ENCODE data around the gene BCAN. TPM values are rescaled to one million over a fixed set of nuclear protein-coding genes. Genes with fewer than 3 reads are reported as not detected.

BCAN gene
- total RNA-seq, 1 donor from 2014 or later = 2.0 TPM

DNA sequence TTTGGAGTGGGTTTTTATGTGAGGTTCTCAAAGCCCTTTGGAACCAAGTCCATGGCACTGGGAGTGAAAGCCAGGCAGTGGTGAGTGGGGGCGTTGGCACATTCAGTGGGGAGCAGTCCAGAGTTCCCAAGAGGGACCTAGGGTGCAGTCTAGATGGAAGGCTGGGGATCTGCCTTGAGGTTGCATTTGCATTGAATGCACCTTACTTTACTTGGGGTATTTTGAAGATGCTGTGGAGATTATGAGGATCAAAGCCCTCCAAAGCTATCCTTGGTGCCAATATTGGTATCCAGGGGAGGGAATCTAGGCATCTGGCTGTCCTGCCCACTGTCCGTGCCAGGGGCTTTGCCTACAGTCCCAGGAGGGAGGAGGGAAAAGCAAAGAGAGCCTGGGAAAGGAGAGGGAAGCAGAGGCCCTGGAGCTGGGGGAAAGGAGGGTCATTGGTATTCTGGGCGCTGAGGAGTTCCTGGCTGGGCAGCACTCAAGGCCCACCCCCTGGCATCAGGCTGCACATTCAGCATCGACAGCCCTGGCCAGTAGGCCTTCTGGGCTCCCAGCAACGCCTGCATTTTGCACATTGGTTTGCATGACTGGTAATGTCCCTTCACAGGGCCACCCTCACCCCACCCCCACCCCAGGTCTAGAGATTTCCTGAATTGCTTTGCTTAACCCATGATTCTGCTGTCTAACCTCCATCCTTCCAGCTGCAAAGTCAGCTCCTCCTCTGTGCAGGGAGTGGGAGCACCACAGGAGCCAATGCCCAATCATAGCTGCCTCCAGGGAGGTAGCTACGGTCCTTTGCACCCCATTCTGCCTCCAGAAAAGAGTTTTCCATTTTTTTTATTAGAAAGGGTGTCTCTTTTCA lies 843 bp upstream of the BCAN start:
- peak overlapping the region; percentile 34 to 44 for H3K4me3 ChIP-seq
- intact Hi-C loops (cut with DNase I) = no loop called here
- TF ChIP-seq POLR2AphosphoS5 (IDR thresholded peaks at IDR 0.05; ENCODE audit: insufficient read depth in 1 of 2, low read depth in 1 of 2) = no peak
- TF ChIP-seq, protein P1, sequence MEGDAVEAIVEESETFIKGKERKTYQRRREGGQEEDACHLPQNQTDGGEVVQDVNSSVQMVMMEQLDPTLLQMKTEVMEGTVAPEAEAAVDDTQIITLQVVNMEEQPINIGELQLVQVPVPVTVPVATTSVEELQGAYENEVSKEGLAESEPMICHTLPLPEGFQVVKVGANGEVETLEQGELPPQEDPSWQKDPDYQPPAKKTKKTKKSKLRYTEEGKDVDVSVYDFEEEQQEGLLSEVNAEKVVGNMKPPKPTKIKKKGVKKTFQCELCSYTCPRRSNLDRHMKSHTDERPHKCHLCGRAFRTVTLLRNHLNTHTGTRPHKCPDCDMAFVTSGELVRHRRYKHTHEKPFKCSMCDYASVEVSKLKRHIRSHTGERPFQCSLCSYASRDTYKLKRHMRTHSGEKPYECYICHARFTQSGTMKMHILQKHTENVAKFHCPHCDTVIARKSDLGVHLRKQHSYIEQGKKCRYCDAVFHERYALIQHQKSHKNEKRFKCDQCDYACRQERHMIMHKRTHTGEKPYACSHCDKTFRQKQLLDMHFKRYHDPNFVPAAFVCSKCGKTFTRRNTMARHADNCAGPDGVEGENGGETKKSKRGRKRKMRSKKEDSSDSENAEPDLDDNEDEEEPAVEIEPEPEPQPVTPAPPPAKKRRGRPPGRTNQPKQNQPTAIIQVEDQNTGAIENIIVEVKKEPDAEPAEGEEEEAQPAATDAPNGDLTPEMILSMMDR (IDR thresholded peaks at IDR 0.05) = no peak
- no peak for TF ChIP-seq POLR2A (IDR thresholded peaks at IDR 0.05)

DNA sequence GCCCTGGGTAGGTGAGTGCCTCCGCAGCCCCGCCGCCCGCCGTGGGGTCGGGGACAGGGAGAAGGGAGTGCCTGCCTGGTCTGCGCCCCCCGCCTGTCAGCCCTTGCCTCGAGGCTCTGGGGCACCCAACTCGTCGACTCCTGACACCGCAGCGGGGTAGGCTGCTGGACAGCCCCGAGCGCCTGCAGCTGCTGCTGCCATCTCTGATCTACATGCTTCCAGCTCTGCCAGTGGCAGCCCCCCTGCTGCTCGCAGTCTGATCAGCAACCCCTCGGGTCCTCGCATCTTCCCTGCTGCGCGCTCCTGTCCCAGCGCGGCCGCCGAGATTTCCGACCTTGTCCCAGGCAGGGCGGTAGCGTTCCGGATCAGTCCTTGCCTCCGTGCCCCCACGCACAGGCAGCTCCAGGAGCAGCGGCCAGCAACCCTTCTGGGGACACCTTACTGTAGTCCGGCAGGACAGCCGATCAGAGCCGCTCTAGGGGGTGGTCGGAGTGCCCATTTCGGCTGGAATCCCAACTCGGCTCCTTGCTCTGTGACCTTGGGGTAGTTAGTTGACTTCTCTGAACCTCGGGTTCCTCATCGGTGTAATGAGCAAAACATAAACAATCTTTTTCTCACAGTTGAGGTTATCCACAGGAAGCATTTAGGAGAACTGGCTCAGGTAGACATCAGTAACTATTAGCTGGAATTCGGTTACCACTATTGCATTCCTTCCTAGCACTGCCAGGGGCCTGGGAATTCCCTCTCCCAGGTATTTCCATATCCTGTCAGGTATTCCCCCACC lies 540 bp downstream of the BCAN start:
- no peaks in the 10 kb centered on the region for H3K36me3 ChIP-seq
- H3K9me3 ChIP-seq = no peaks in the 10 kb centered on the region
- peaks cover 17% of the 10 kb centered on the region for H3K4me1 ChIP-seq
- no peaks in the 10 kb centered on the region for H3K27me3 ChIP-seq
- no peak for DNase-seq (ENCODE audit: extremely low spot score in 2 of 2)
- H3K4me3 ChIP-seq = peak overlapping the region; percentile 34 to 44
- intact Hi-C loops (cut with DNase I) = no loop called here
- no peak overlapping the region for H3K27ac ChIP-seq
- TF ChIP-seq POLR2AphosphoS5 (IDR thresholded peaks at IDR 0.05; ENCODE audit: insufficient read depth in 1 of 2, low read depth in 1 of 2) (no peak), POLR2A (IDR thresholded peaks at IDR 0.05) (no peak)
- TF ChIP-seq, protein P1 (IDR thresholded peaks at IDR 0.05) = no peak

More for the DNA sequence above, 843 bp upstream of the BCAN start:
- Histone ChIP-seq H3K4me1 (peaks cover 17% of the 10 kb centered on the region), H3K27ac (no peak overlapping the region), H3K36me3 (no peaks in the 10 kb centered on the region), H3K9me3 (no peaks in the 10 kb centered on the region), H3K27me3 (no peaks in the 10 kb centered on the region)
- no peak for DNase-seq (ENCODE audit: extremely low spot score in 2 of 2)

DNA sequence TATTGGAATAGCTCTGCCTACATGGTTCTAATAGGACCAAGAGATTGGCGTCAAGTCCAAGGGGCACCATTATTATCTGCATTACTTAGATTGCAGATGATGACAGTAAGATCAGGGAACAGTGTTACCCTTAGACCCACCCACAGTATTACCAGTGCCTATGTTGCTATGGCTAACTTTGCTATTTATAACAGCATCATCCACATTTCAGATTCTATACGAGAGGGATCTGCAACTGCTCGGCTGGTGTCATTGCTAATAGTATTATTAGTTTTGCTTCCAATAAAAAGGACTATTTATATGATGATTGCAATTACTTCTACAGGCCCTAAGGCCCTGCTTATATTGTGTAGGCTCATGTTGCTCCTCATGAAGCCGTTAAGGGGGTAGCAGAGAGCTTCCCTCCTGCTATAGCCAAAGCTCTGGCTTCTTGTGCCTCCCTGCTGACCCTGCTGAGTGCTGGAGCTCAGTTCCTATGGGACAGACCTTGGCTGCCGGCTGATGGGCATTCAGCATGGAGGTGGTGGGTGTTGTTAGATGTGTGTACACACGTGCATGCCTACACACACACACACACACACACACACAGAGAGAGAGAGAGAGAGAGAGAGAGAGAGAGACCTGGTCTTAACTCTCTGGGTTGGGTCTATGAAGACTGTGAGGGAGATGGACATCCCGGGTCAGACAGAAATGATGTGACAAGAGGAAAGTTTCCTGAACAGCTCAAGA lies 1.3 kb downstream of the BCAN start:
- peaks cover 17% of the 10 kb centered on the region for H3K4me1 ChIP-seq
- H3K36me3 ChIP-seq = no peaks in the 10 kb centered on the region
- no peaks in the 10 kb centered on the region for H3K9me3 ChIP-seq
- TF ChIP-seq POLR2AphosphoS5 (IDR thresholded peaks at IDR 0.05; ENCODE audit: insufficient read depth in 1 of 2, low read depth in 1 of 2) (no peak), POLR2A (IDR thresholded peaks at IDR 0.05) (no peak)
- TF ChIP-seq, protein P1 (IDR thresholded peaks at IDR 0.05) = no peak
- no peak overlapping the region for H3K27ac ChIP-seq
- no peak overlapping the region for H3K4me3 ChIP-seq
- H3K27me3 ChIP-seq = no peaks in the 10 kb centered on the region
- intact Hi-C loops (cut with DNase I) = no loop called here
- DNase-seq (ENCODE audit: extremely low spot score in 2 of 2) = no peak

DNA sequence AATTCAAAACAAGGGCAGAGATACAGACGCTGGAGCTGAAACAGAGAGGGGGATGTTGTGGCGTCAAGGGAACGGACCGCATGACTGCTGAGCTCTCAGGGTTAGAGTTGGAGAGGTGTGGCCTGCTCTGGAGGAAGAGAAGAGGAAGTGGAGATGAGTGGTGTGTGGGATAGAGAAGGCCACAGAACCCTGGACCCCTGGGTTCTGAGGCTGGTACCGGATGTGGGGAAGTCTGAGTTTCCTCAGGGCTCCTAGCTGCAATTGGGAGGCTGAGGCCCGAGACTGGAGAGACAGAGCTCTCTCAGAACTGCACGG lies 1.8 kb downstream of the BCAN start:
- no peaks in the 10 kb centered on the region for H3K27me3 ChIP-seq
- intact Hi-C loops (cut with DNase I) = no loop called here
- H3K4me3 ChIP-seq = no peak overlapping the region
- H3K36me3 ChIP-seq = no peaks in the 10 kb centered on the region
- peaks cover 17% of the 10 kb centered on the region for H3K4me1 ChIP-seq
- TF ChIP-seq POLR2A (IDR thresholded peaks at IDR 0.05) = no peak
- TF ChIP-seq, protein P1 (IDR thresholded peaks at IDR 0.05) = no peak
- TF ChIP-seq POLR2AphosphoS5 (IDR thresholded peaks at IDR 0.05; ENCODE audit: insufficient read depth in 1 of 2, low read depth in 1 of 2) = no peak
- no peaks in the 10 kb centered on the region for H3K9me3 ChIP-seq
- H3K27ac ChIP-seq = no peak overlapping the region
- no peak for DNase-seq (ENCODE audit: extremely low spot score in 2 of 2)
